ENCODE measurements around the gene ZCWPW2. TPM values are rescaled to one million over a fixed set of nuclear protein-coding genes. Genes with fewer than 3 reads are reported as not detected.

Gene ZCWPW2
- total RNA-seq, 1 donor from 2014 or later = 1.2 TPM

- Mint-ChIP-seq H3K27ac (ENCODE audit: unreplicated experiment) (no peak overlapping the region), H3K4me3 (ENCODE audit: unreplicated experiment) (no peak overlapping the region), H3K4me1 (ENCODE audit: unreplicated experiment) (no peaks in the 10 kb centered on the region), H3K9me3 (ENCODE audit: unreplicated experiment) (peaks cover 3% of the 10 kb centered on the region), H3K36me3 (ENCODE audit: unreplicated experiment) (no peaks in the 10 kb centered on the region), H3K27me3 (ENCODE audit: unreplicated experiment) (no peaks in the 10 kb centered on the region)
- DNase-seq (ENCODE audit: extremely low spot score, unreplicated experiment) = no peak
- no peak for TF ChIP-seq CTCF (IDR thresholded peaks at IDR 0.05)
Measured at GRCh38 chr3:28521663-28522062, 173.1 kb downstream of the ZCWPW2 start.

- H3K27me3 Mint-ChIP-seq (ENCODE audit: unreplicated experiment) = no peaks in the 10 kb centered on the region
- TF ChIP-seq CTCF (IDR thresholded peaks at IDR 0.05) = no peak
Measured at GRCh38 chr3:28542351-28542750, 193.8 kb downstream of the ZCWPW2 start.

GRCh38 chr3:28544236-28544635 is 195.7 kb downstream of the ZCWPW2 start:
- peaks cover 33% of the 10 kb centered on the region for H3K9me3 Mint-ChIP-seq (ENCODE audit: unreplicated experiment)
- no peak overlapping the region for H3K27ac Mint-ChIP-seq (ENCODE audit: unreplicated experiment)
- no peaks in the 10 kb centered on the region for H3K4me1 Mint-ChIP-seq (ENCODE audit: unreplicated experiment)
- TF ChIP-seq CTCF (IDR thresholded peaks at IDR 0.05) = no peak
- no peaks in the 10 kb centered on the region for H3K27me3 Mint-ChIP-seq (ENCODE audit: unreplicated experiment)
- no peak overlapping the region for H3K4me3 Mint-ChIP-seq (ENCODE audit: unreplicated experiment)
- DNase-seq (ENCODE audit: extremely low spot score, unreplicated experiment) = no peak
- H3K36me3 Mint-ChIP-seq (ENCODE audit: unreplicated experiment) = no peaks in the 10 kb centered on the region

More at GRCh38 chr3:28542351-28542750, 193.8 kb downstream of the ZCWPW2 start:
- Mint-ChIP-seq H3K27ac (ENCODE audit: unreplicated experiment) (no peak overlapping the region), H3K36me3 (ENCODE audit: unreplicated experiment) (no peaks in the 10 kb centered on the region), H3K9me3 (ENCODE audit: unreplicated experiment) (peaks cover 33% of the 10 kb centered on the region), H3K4me3 (ENCODE audit: unreplicated experiment) (no peak overlapping the region), H3K4me1 (ENCODE audit: unreplicated experiment) (no peaks in the 10 kb centered on the region)
- DNase-seq (ENCODE audit: extremely low spot score, unreplicated experiment) = no peak

GRCh38 chr3:28544831-28545230 is 196.3 kb downstream of the ZCWPW2 start:
- DNase-seq (ENCODE audit: extremely low spot score, unreplicated experiment) = no peak
- TF ChIP-seq CTCF (IDR thresholded peaks at IDR 0.05) = no peak
- no peak overlapping the region for H3K4me3 Mint-ChIP-seq (ENCODE audit: unreplicated experiment)
- H3K9me3 Mint-ChIP-seq (ENCODE audit: unreplicated experiment) = peaks cover 33% of the 10 kb centered on the region
- no peaks in the 10 kb centered on the region for H3K4me1 Mint-ChIP-seq (ENCODE audit: unreplicated experiment)
- H3K27me3 Mint-ChIP-seq (ENCODE audit: unreplicated experiment) = no peaks in the 10 kb centered on the region
- no peak overlapping the region for H3K27ac Mint-ChIP-seq (ENCODE audit: unreplicated experiment)
- no peaks in the 10 kb centered on the region for H3K36me3 Mint-ChIP-seq (ENCODE audit: unreplicated experiment)

GRCh38 chr3:28547677-28548076 is 199.2 kb downstream of the ZCWPW2 start:
- Mint-ChIP-seq H3K27ac (ENCODE audit: unreplicated experiment) (no peak overlapping the region), H3K9me3 (ENCODE audit: unreplicated experiment) (peaks cover 12% of the 10 kb centered on the region), H3K36me3 (ENCODE audit: unreplicated experiment) (no peaks in the 10 kb centered on the region), H3K4me1 (ENCODE audit: unreplicated experiment) (no peaks in the 10 kb centered on the region), H3K4me3 (ENCODE audit: unreplicated experiment) (no peak overlapping the region), H3K27me3 (ENCODE audit: unreplicated experiment) (no peaks in the 10 kb centered on the region)
- DNase-seq (ENCODE audit: extremely low spot score, unreplicated experiment) = no peak
- TF ChIP-seq CTCF (IDR thresholded peaks at IDR 0.05) = no peak

Data from osteocyte (in vitro differentiated cells).